H9 (cell line): ENCODE data around the gene CEP131. TPM values are rescaled to one million over a fixed set of nuclear protein-coding genes. Genes with fewer than 3 reads are reported as not detected.

Experiments
- DNase-seq: peaks from one replicate; pipeline ENCODE4 v3.0.0-alpha.2; 2017
- H2AFZ ChIP-seq: one replicate; pipeline ENCODE4 v1.6.1; 2013; ENCODE audit warnings: mild to moderate bottlenecking, low read length, control low read depth, moderate library complexity
- H2AK5ac ChIP-seq: 2 replicates; pipeline ENCODE4 v1.6.1; 2013; ENCODE audit warnings: low read length, control low read depth, mixed read lengths; ENCODE audit not compliant: insufficient read length
- H2BK120ac ChIP-seq: one replicate; pipeline ENCODE4 v1.6.1; 2013; ENCODE audit warnings: low read depth, mild to moderate bottlenecking, low read length, control low read depth, inconsistent platforms; ENCODE audit not compliant: poor library complexity, severe bottlenecking
- H2BK12ac ChIP-seq: 2 replicates; pipeline ENCODE4 v1.6.1; 2013; ENCODE audit warnings: low read length, control low read depth, mixed read lengths, low read depth; ENCODE audit not compliant: insufficient read length
- H2BK15ac ChIP-seq: 2 replicates; pipeline ENCODE4 v1.6.1; 2013; ENCODE audit warnings: low read depth, low read length, control low read depth
- H2BK20ac ChIP-seq: one replicate; pipeline ENCODE4 v1.6.1; 2013; ENCODE audit warnings: low read depth, mild to moderate bottlenecking, low read length, control low read depth, inconsistent platforms; ENCODE audit not compliant: poor library complexity, severe bottlenecking
- H2BK5ac ChIP-seq: 2 replicates; pipeline ENCODE4 v1.6.1; 2013; ENCODE audit warnings: low read length, control low read depth, mixed read lengths; ENCODE audit not compliant: insufficient read length
- H3K14ac ChIP-seq: 2 replicates; pipeline ENCODE4 v1.6.1; 2013; ENCODE audit warnings: low read length, control low read depth; ENCODE audit not compliant: insufficient read depth
- H3K18ac ChIP-seq: 2 replicates; pipeline ENCODE4 v1.6.1; 2013; ENCODE audit warnings: low read depth, mild to moderate bottlenecking, mixed read lengths, low read length, control low read depth; ENCODE audit not compliant: insufficient read length
- H3K23ac ChIP-seq: 2 replicates; pipeline ENCODE4 v1.6.1; 2013; ENCODE audit warnings: low read length, control low read depth, mixed read lengths, low read depth; ENCODE audit not compliant: insufficient read length
- H3K23me2 ChIP-seq: 2 replicates; pipeline ENCODE4 v1.6.1; 2013; ENCODE audit warnings: low read depth, mild to moderate bottlenecking, mixed read lengths, low read length, control low read depth; ENCODE audit not compliant: insufficient read length, poor library complexity, severe bottlenecking
- H3K27ac ChIP-seq: 2 replicates; pipeline ENCODE4 v1.5.1; 2013; ENCODE audit warnings: low read length, control low read depth, mixed read lengths, low read depth; ENCODE audit not compliant: insufficient read length
- H3K27me3 ChIP-seq: 2 replicates; pipeline ENCODE4 v1.6.1; 2013; ENCODE audit warnings: low read length, control low read depth, inconsistent platforms; ENCODE audit not compliant: insufficient read depth
- H3K4ac ChIP-seq: 2 replicates; pipeline ENCODE4 v1.6.1; 2013; ENCODE audit warnings: low read depth, mild to moderate bottlenecking, control low read depth, inconsistent platforms, low read length, moderate library complexity
- H3K4me1 ChIP-seq: 2 replicates; pipeline ENCODE4 v1.6.1; 2013; ENCODE audit warnings: low read length, control low read depth, inconsistent platforms; ENCODE audit not compliant: insufficient read depth
- H3K4me2 ChIP-seq: 2 replicates; pipeline ENCODE4 v1.6.1; 2013; ENCODE audit warnings: low read length, control low read depth, mixed read lengths; ENCODE audit not compliant: insufficient read length, insufficient read depth
- H3K56ac ChIP-seq: 2 replicates; pipeline ENCODE4 v1.6.1; 2013; ENCODE audit warnings: low read depth, mild to moderate bottlenecking, mixed read lengths, low read length, control low read depth; ENCODE audit not compliant: insufficient read length
- H3K79me1 ChIP-seq: 2 replicates; pipeline ENCODE4 v1.6.1; 2013; ENCODE audit warnings: low read depth, mild to moderate bottlenecking, moderate library complexity, low read length, control low read depth, inconsistent platforms; ENCODE audit not compliant: insufficient read depth, poor library complexity, severe bottlenecking
- H3K79me2 ChIP-seq: 2 replicates; pipeline ENCODE4 v1.6.1; 2013; ENCODE audit warnings: low read length, control low read depth, inconsistent platforms; ENCODE audit not compliant: insufficient read depth
- H3K9ac ChIP-seq: 2 replicates; pipeline ENCODE4 v1.6.1; 2013; ENCODE audit warnings: low read length, control low read depth, mixed read lengths; ENCODE audit not compliant: insufficient read length; ENCODE audit errors: extremely low read depth
- H3K9me3 ChIP-seq: one replicate; pipeline ENCODE4 v1.6.1; 2013; ENCODE audit warnings: low read depth, low read length, inconsistent platforms; ENCODE audit not compliant: control insufficient read depth
- H3T11ph ChIP-seq: one replicate; pipeline ENCODE4 v1.6.1; 2013; ENCODE audit warnings: mild to moderate bottlenecking, low read length, control low read depth, inconsistent platforms
- H4K20me1 ChIP-seq: one replicate; pipeline ENCODE4 v1.6.1; 2013; ENCODE audit not compliant: control insufficient read depth, insufficient read length, insufficient read depth
- H4K5ac ChIP-seq: 2 replicates; pipeline ENCODE4 v1.6.1; 2013; ENCODE audit warnings: low read depth, mild to moderate bottlenecking, mixed read lengths, low read length, control low read depth; ENCODE audit not compliant: insufficient read length
- H4K8ac ChIP-seq: replicated peaks from 2 replicates; pipeline ENCODE4 v1.6.1; 2013; ENCODE audit warnings: low read length, control low read depth, mixed read lengths, low read depth; ENCODE audit not compliant: insufficient read length
- H4K91ac ChIP-seq: 2 replicates; pipeline ENCODE4 v1.6.1; 2013; ENCODE audit warnings: low read depth, mild to moderate bottlenecking, moderate library complexity, mixed read lengths, low read length, control low read depth; ENCODE audit not compliant: insufficient read length
- H3K27ac Mint-ChIP-seq, 3 experiments: 2 replicates in 2 of 3; 3 replicates in 1 of 3; pipeline ENCODE4 v1.8.0; 2020 to 2021; ENCODE audit warnings: mixed read lengths in 3 of 3, mild to moderate bottlenecking in 1 of 3, moderate library complexity in 1 of 3
- H3K27me3 Mint-ChIP-seq: 2 replicates; pipeline ENCODE4 v1.8.0; 2021; ENCODE audit warnings: low read depth, mild to moderate bottlenecking, moderate library complexity, mixed read lengths
- H3K36me3 Mint-ChIP-seq, 3 experiments: 2 replicates in 2 of 3; 3 replicates in 1 of 3; pipeline ENCODE4 v1.8.0; 2020 to 2021; ENCODE audit warnings: low read depth in 3 of 3, mixed read lengths in 3 of 3; ENCODE audit not compliant: insufficient read depth in 1 of 3
- H3K4me1 Mint-ChIP-seq, 2 experiments: 2 replicates each; pipeline ENCODE4 v1.8.0; 2020; ENCODE audit warnings: mixed read lengths in 2 of 2
- H3K4me3 Mint-ChIP-seq, 2 experiments: 2 replicates in 1 of 2; 3 replicates in 1 of 2; pipeline ENCODE4 v1.8.0; 2020 to 2021; ENCODE audit warnings: mild to moderate bottlenecking in 2 of 2, mixed read lengths in 2 of 2, moderate library complexity in 1 of 2
- H3K9me3 Mint-ChIP-seq, 2 experiments: 2 replicates in 1 of 2; 3 replicates in 1 of 2; pipeline ENCODE4 v1.8.0; 2020; ENCODE audit warnings: mild to moderate bottlenecking in 2 of 2, mixed read lengths in 2 of 2, moderate library complexity in 1 of 2
- CTCF ChIP-seq: fragments of 200-600 bp; sonication (generic); conservative IDR thresholded peaks from 3 replicates; pipeline ENCODE4 v1.8.0; 2021; ENCODE audit warnings: antibody characterized with exemption, mild to moderate bottlenecking
- WGBS: extraction: QIAGEN DNeasy Blood & Tissue Kit; methylation state at CpG from one replicate; pipeline ENCODE4 v1.1.7; 2013; ENCODE audit warnings: missing lambda C conversion rate, low lambda C conversion rate, mixed read lengths; ENCODE audit not compliant: insufficient read length; ENCODE audit errors: extremely low coverage; 5-methylcytosine and 5-hydroxymethylcytosine counted together
- total RNA-seq: library from RNA; stranded (reverse); gene quantifications from 2 replicates; pipeline ENCODE4 v1.2.1, GENCODE V29; 2021

Gene CEP131
- total RNA-seq, 1 experiment from 2014 or later: 16.3 TPM

- Mint-ChIP-seq H3K9me3 (no peaks in the 10 kb centered on the region), H3K27me3 (no peaks in the 10 kb centered on the region), H3K36me3 (peaks cover 0 to 27% (median 3%) of the 10 kb centered on the region in 3 experiments; a peak in 4 of 7 replicates), H3K4me3 (no peak overlapping the region), H3K4me1 (peaks cover 3 to 4% of the 10 kb centered on the region in 2 experiments; a peak in 1 of 4 replicates), H3K27ac (no peak overlapping the region)
- H3K27ac ChIP-seq: no peak overlapping the region
- H3K79me1 ChIP-seq: no peaks in the 10 kb centered on the region
- H2AFZ ChIP-seq: no peak overlapping the region
- H2BK15ac ChIP-seq: no peak overlapping the region; the same call in 1 of the 2 replicates
- H3K18ac ChIP-seq: no peak overlapping the region
- TF ChIP-seq CTCF: no peak
- H3K56ac ChIP-seq: no peak overlapping the region
- no peak overlapping the region for H2BK12ac ChIP-seq
- no peak overlapping the region for H4K8ac ChIP-seq
- H3K23me2 ChIP-seq: no peaks in the 10 kb centered on the region
- H2BK20ac ChIP-seq: no peak overlapping the region
- WGBS: no CpG with 5 or more reads among the region's 10 CpGs
- H3K4ac ChIP-seq: no peak overlapping the region
- no peak for DNase-seq
- no peak overlapping the region for H3K9ac ChIP-seq
- H3K79me2 ChIP-seq: no peaks in the 10 kb centered on the region; the same call in 1 of the 2 replicates
- H3K4me2 ChIP-seq: no peak overlapping the region
- H3K9me3 ChIP-seq: no peaks in the 10 kb centered on the region
- no peak overlapping the region for H4K91ac ChIP-seq
- no peaks in the 10 kb centered on the region for H3K4me1 ChIP-seq
- H3T11ph ChIP-seq: no peak overlapping the region
- H4K5ac ChIP-seq: no peak overlapping the region
- no peak overlapping the region for H2BK5ac ChIP-seq
- no peak overlapping the region for H2AK5ac ChIP-seq
- no peaks in the 10 kb centered on the region for H4K20me1 ChIP-seq
- no peak overlapping the region for H2BK120ac ChIP-seq
- no peaks in the 10 kb centered on the region for H3K27me3 ChIP-seq
- no peak overlapping the region for H3K14ac ChIP-seq
- no peak overlapping the region for H3K23ac ChIP-seq
Observed at GRCh38 chr17:81210466-81210865, 12.3 kb downstream of the CEP131 start.
